Lower leg skin (tissue), 4 donors: Measurements from ENCODE around the gene TMEM132E. TPM values are rescaled to one million over a fixed set of nuclear protein-coding genes. Genes with fewer than 3 reads are reported as not detected.
A peak's percentile ranks its signal among the peaks of the same experiment; 100 is the strongest.

Source experiments
- DNase-seq, 2 donors: peaks; one replicate each; pipeline ENCODE4 v3.0.0-alpha.2; 2019; ENCODE audit warnings: low spot score in 2 of 2
- H3K4me3 ChIP-seq: fragments of 200-600 bp; sonication (generic); 2 replicates; pipeline ENCODE4 v1.5.1; 2017; ENCODE audit warnings: mild to moderate bottlenecking, low read depth; ENCODE audit not compliant: poor library complexity, severe bottlenecking
- CTCF ChIP-seq, 3 donors: fragments of 450-650 bp; IDR thresholded peaks; one replicate each; pipeline ENCODE4 v1.5.1; 2016; ENCODE audit warnings: antibody characterized with exemption in 3 of 3, mild to moderate bottlenecking in 3 of 3, moderate library complexity in 2 of 3
- POLR2A ChIP-seq, 2 donors: fragments of 450-650 bp; IDR thresholded peaks; one replicate each; pipeline ENCODE4 v1.6.1; 2016 to 2017; ENCODE audit warnings: antibody characterized with exemption in 2 of 2, mild to moderate bottlenecking in 1 of 2, moderate library complexity in 1 of 2
- WGBS, 2 donors: methylation state at CpG; one replicate each; pipeline ENCODE4 v1.1.5; 2018; 5-methylcytosine and 5-hydroxymethylcytosine counted together
- intact Hi-C: fragments of 100-400 bp; cut with DNase I; formaldehyde crosslinking; loops from one replicate; pipeline ENCODE4 v1.15.0; 2023; ENCODE audit warnings: low total_unique reads
- total RNA-seq, 4 donors: library from RNA; depleted of rRNA; stranded (reverse); fragments of >200 nt; gene quantifications; one replicate each; pipeline ENCODE4 v1.1.0, GENCODE V29; 2016

Gene TMEM132E
- total RNA-seq, 4 donors from 2014 or later: 0.10 TPM; not detected in 3

GRCh38 chr17:34556931-34557330 is 22.5 kb upstream of the TMEM132E start:
- no peak for TF ChIP-seq CTCF (IDR thresholded peaks at IDR 0.05)
- no peak for TF ChIP-seq POLR2A (IDR thresholded peaks at IDR 0.05)
- peak in 1 of 2 donors; percentile 64 for DNase-seq
- no peak overlapping the region for H3K4me3 ChIP-seq
- 74 to 82% methylated on average over 2 of the region's 2 CpGs for WGBS, 2 donors
- intact Hi-C loops: no loop called here

- intact Hi-C loops: no loop called here
- DNase-seq: no peak
- TF ChIP-seq CTCF (IDR thresholded peaks at IDR 0.05): no peak
- no peak for TF ChIP-seq POLR2A (IDR thresholded peaks at IDR 0.05)
- WGBS, 2 donors: 87 to 92% methylated on average over 2 of the region's 2 CpGs
- H3K4me3 ChIP-seq: no peak overlapping the region
These were observed 18.1 kb upstream of the TMEM132E start for GRCh38 chr17:34561328-34561727.

GRCh38 chr17:34562387-34562786 is 17.0 kb upstream of the TMEM132E start:
- no peak overlapping the region for H3K4me3 ChIP-seq
- TF ChIP-seq POLR2A (IDR thresholded peaks at IDR 0.05) (no peak), CTCF (IDR thresholded peaks at IDR 0.05) (no peak)
- intact Hi-C loops: no loop called here
- no peak for DNase-seq
- WGBS, 2 donors: 38 to 42% methylated on average over 2 of the region's 2 CpGs

- TF ChIP-seq CTCF (IDR thresholded peaks at IDR 0.05): no peak
- TF ChIP-seq POLR2A (IDR thresholded peaks at IDR 0.05): no peak
- DNase-seq: no peak
- WGBS, 2 donors: 88 to 94% methylated on average over 1 of the region's 1 CpG
- intact Hi-C loops: no loop called here
- no peak overlapping the region for H3K4me3 ChIP-seq
These were observed 13.7 kb upstream of the TMEM132E start for GRCh38 chr17:34565713-34566112.

- intact Hi-C loops: no loop called here
- 85 to 87% methylated on average over 4 of the region's 4 CpGs for WGBS, 2 donors
- no peak for DNase-seq
- H3K4me3 ChIP-seq: no peak overlapping the region
- peak in 1 of 3 donors; percentile 32 for TF ChIP-seq CTCF (IDR thresholded peaks at IDR 0.05)
- no peak for TF ChIP-seq POLR2A (IDR thresholded peaks at IDR 0.05)
These were observed 13.2 kb upstream of the TMEM132E start for GRCh38 chr17:34566201-34566600.

- intact Hi-C loops: no loop called here
These were observed 12.5 kb upstream of the TMEM132E start for GRCh38 chr17:34566873-34567272.

More at GRCh38 chr17:34566873-34567272, 12.5 kb upstream of the TMEM132E start:
- DNase-seq: no peak
- H3K4me3 ChIP-seq: no peak overlapping the region
- 78 to 88% methylated on average over 2 of the region's 2 CpGs for WGBS, 2 donors
- no peak for TF ChIP-seq POLR2A (IDR thresholded peaks at IDR 0.05)
- no peak for TF ChIP-seq CTCF (IDR thresholded peaks at IDR 0.05)
